ENCODE data around the gene CHD9NB. TPM values are rescaled to one million over a fixed set of nuclear protein-coding genes. Genes with fewer than 3 reads are reported as not detected.

Gene CHD9NB
- total RNA-seq, 1 experiment from 2014 or later, result 0.40 TPM

GRCh38 chr16:53069772-53070171 is 17.1 kb upstream of the CHD9NB start:
- no TSS peak for BruUV-seq (replicated peaks)
- Histone ChIP-seq H3K4me1 (ENCODE audit: insufficient read depth, low read length) (no peaks in the 10 kb centered on the region), H4K20me1 (ENCODE audit: low read length) (no peaks in the 10 kb centered on the region), H3F3A (ENCODE audit: low read length, unreplicated experiment) (no peaks in the 10 kb centered on the region), H3K9me2 (replicated peaks; ENCODE audit: low read length) (no peaks in the 10 kb centered on the region), H3K9ac (ENCODE audit: low read length) (no peak overlapping the region), H3K27ac (ENCODE audit: low read length) (no peak overlapping the region), H3K9me3 (ENCODE audit: low read length) (no peaks in the 10 kb centered on the region), H3K4me2 (ENCODE audit: low read length) (no peak overlapping the region), H2AFZ (ENCODE audit: low read length) (no peak overlapping the region), H3K79me2 (ENCODE audit: low read length) (no peaks in the 10 kb centered on the region), H3K36me3 (ENCODE audit: low read depth, low read length) (no peaks in the 10 kb centered on the region; the same call in none of the 2 replicates), H3K4me3 (ENCODE audit: low read length) (no peak overlapping the region), H3K27me3 (ENCODE audit: low read length) (no peaks in the 10 kb centered on the region)
- intact Hi-C loops (cut with micrococcal nuclease), result no loop called here
- no peak for TF ChIP-seq EZH2 (IDR thresholded peaks at IDR 0.05; ENCODE audit: low read length, unreplicated experiment)
- CTCF ChIA-PET, result no interaction called here
- DNase-seq (no peak), ATAC-seq (no peak)
- POLR2A ChIA-PET (ENCODE audit: unreplicated experiment), result no interaction called here

- H3K79me2 ChIP-seq (ENCODE audit: low read length), result no peaks in the 10 kb centered on the region
- H3K9me2 ChIP-seq (replicated peaks; ENCODE audit: low read length), result no peaks in the 10 kb centered on the region
- intact Hi-C loops (cut with micrococcal nuclease), result no loop called here
- DNase-seq, result no peak
- no peak overlapping the region for H3K27ac ChIP-seq (ENCODE audit: low read length)
- H4K20me1 ChIP-seq (ENCODE audit: low read length), result no peaks in the 10 kb centered on the region
- no peaks in the 10 kb centered on the region; the same call in 1 of the 2 replicates for H3K36me3 ChIP-seq (ENCODE audit: low read depth, low read length)
- H3K9me3 ChIP-seq (ENCODE audit: low read length), result no peaks in the 10 kb centered on the region
- BruUV-seq (replicated peaks), result no TSS peak
- ATAC-seq, result no peak
- H3K4me3 ChIP-seq (ENCODE audit: low read length), result no peak overlapping the region
- H3K27me3 ChIP-seq (ENCODE audit: low read length), result no peaks in the 10 kb centered on the region
- H2AFZ ChIP-seq (ENCODE audit: low read length), result no peak overlapping the region
- H3K9ac ChIP-seq (ENCODE audit: low read length), result no peak overlapping the region
- CTCF ChIA-PET, result no interaction called here
- no peaks in the 10 kb centered on the region for H3F3A ChIP-seq (ENCODE audit: low read length, unreplicated experiment)
- no peak for TF ChIP-seq EZH2 (IDR thresholded peaks at IDR 0.05; ENCODE audit: low read length, unreplicated experiment)
- no peak for TF ChIP-seq CTCF (conservative IDR thresholded peaks at IDR 0.05; ENCODE audit: low read depth, low read length)
- TF ChIP-seq EZH2phosphoT487 (IDR thresholded peaks at IDR 0.05; ENCODE audit: borderline replicate concordance, low read length), result no peak
- H3K4me2 ChIP-seq (ENCODE audit: low read length), result no peak overlapping the region
- no peaks in the 10 kb centered on the region for H3K4me1 ChIP-seq (ENCODE audit: insufficient read depth, low read length)
- POLR2A ChIA-PET (ENCODE audit: unreplicated experiment), result no interaction called here
Measured at GRCh38 chr16:53068423-53068833, 15.7 kb upstream of the CHD9NB start.

- ChIA-PET CTCF (no interaction called here), POLR2A (ENCODE audit: unreplicated experiment) (no interaction called here)
- Histone ChIP-seq H3K4me1 (ENCODE audit: insufficient read depth, low read length) (no peaks in the 10 kb centered on the region), H3K27ac (ENCODE audit: low read length) (no peak overlapping the region), H3K4me3 (ENCODE audit: low read length) (no peak overlapping the region), H3K9ac (ENCODE audit: low read length) (no peak overlapping the region), H4K20me1 (ENCODE audit: low read length) (no peaks in the 10 kb centered on the region), H3K36me3 (ENCODE audit: low read depth, low read length) (no peaks in the 10 kb centered on the region; the same call in 1 of the 2 replicates), H3K9me3 (ENCODE audit: low read length) (no peaks in the 10 kb centered on the region), H3K79me2 (ENCODE audit: low read length) (no peaks in the 10 kb centered on the region), H3F3A (ENCODE audit: low read length, unreplicated experiment) (no peaks in the 10 kb centered on the region), H2AFZ (ENCODE audit: low read length) (no peak overlapping the region), H3K9me2 (replicated peaks; ENCODE audit: low read length) (no peaks in the 10 kb centered on the region), H3K4me2 (ENCODE audit: low read length) (no peak overlapping the region), H3K27me3 (ENCODE audit: low read length) (no peaks in the 10 kb centered on the region)
- ATAC-seq, result no peak
- DNase-seq, result no peak
- intact Hi-C loops (cut with micrococcal nuclease), result no loop called here
- TF ChIP-seq CTCF (conservative IDR thresholded peaks at IDR 0.05; ENCODE audit: low read depth, low read length), result no peak
- TF ChIP-seq EZH2phosphoT487 (IDR thresholded peaks at IDR 0.05; ENCODE audit: borderline replicate concordance, low read length), result no peak
- TF ChIP-seq EZH2 (IDR thresholded peaks at IDR 0.05; ENCODE audit: low read length, unreplicated experiment), result no peak
- BruUV-seq (replicated peaks), result no TSS peak
Measured at GRCh38 chr16:53067675-53068074, 15.0 kb upstream of the CHD9NB start.

Data from PC-3 (cell line).